A549 (cell line): ENCODE measurements around the gene IMP4. TPM values are rescaled to one million over a fixed set of nuclear protein-coding genes. Genes with fewer than 3 reads are reported as not detected.
A peak's percentile ranks its signal among the peaks of the same experiment; 100 is the strongest.

Source experiments
- BCL3 ChIP-seq: fragments of >200 bp; sonication (Bioruptor Twin); formaldehyde crosslinking; IDR thresholded peaks from 3 replicates; pipeline ENCODE4 v1.6.1; 2016
- CBX2 ChIP-seq: fragments of 200-600 bp; sonication (generic); IDR thresholded peaks from 2 replicates; pipeline ENCODE4 v1.6.1; 2016; ENCODE audit warnings: low read depth, mild to moderate bottlenecking, borderline replicate concordance
- CBX8 ChIP-seq: fragments of 200-600 bp; sonication (generic); IDR thresholded peaks from 2 replicates; pipeline ENCODE4 v1.6.1; 2016
- CEBPB ChIP-seq, 2 experiments: fragments of >200 bp in 1 of 2; sonication (Bioruptor Twin) in 1 of 2; formaldehyde crosslinking in 1 of 2; IDR thresholded peaks; 2 replicates each; pipeline ENCODE4 v1.6.1; 2012 to 2016
- CTCF ChIP-seq: fragments of >200 bp; sonication (Bioruptor Twin); formaldehyde crosslinking; IDR thresholded peaks from 3 replicates; pipeline ENCODE4 v1.5.1; 2016
- EHF ChIP-seq: fragments of 250-450 bp; sonication (Bioruptor Pico); IDR thresholded peaks from 2 replicates; pipeline ENCODE4 v1.5.0; 2020; ENCODE audit warnings: mild to moderate bottlenecking
- EHMT2 ChIP-seq: fragments of 200-600 bp; sonication (generic); IDR thresholded peaks from 2 replicates; pipeline ENCODE4 v1.6.1; 2016; ENCODE audit warnings: antibody characterized with exemption, low read depth, mild to moderate bottlenecking, moderate library complexity
- ESRRA ChIP-seq: fragments of 150-350 bp; IDR thresholded peaks from 2 replicates; pipeline ENCODE4 v1.6.1; 2014; ENCODE audit warnings: mild to moderate bottlenecking, low read length, borderline replicate concordance
- FOSB ChIP-seq: fragments of 250-450 bp; sonication (Bioruptor Pico); IDR thresholded peaks from 2 replicates; pipeline ENCODE4 v1.5.0; 2020; ENCODE audit warnings: mild to moderate bottlenecking, moderate library complexity
- HOXA7 ChIP-seq: fragments of 250-450 bp; sonication (Bioruptor Pico); IDR thresholded peaks from 2 replicates; pipeline ENCODE4 v1.5.0; 2020; ENCODE audit warnings: mild to moderate bottlenecking, moderate library complexity
- JUN ChIP-seq, 2 experiments: fragments of >200 bp; sonication (Bioruptor Twin); formaldehyde crosslinking; IDR thresholded peaks; 2 replicates in 1 of 2; 3 replicates in 1 of 2; pipeline ENCODE4 v1.6.1; 2016 to 2017
- KDM5A ChIP-seq: fragments of 200-600 bp; sonication (generic); IDR thresholded peaks from 2 replicates; pipeline ENCODE4 v1.6.1; 2016; ENCODE audit warnings: antibody characterized with exemption, mild to moderate bottlenecking
- MAFK ChIP-seq: fragments of 450-650 bp; IDR thresholded peaks from 2 replicates; pipeline ENCODE4 v1.6.1; 2014; ENCODE audit not compliant: partially characterized antibody
- POLR2A ChIP-seq: IDR thresholded peaks from 2 replicates; pipeline ENCODE4 v1.6.1; 2012; ENCODE audit warnings: mild to moderate bottlenecking, low read length
- POLR2AphosphoS2 ChIP-seq: conservative IDR thresholded peaks from 2 replicates; pipeline ENCODE4 v1.6.1; 2012; ENCODE audit warnings: low read length, improper control_type of control experiment, inconsistent platforms
- RARB ChIP-seq: fragments of 250-450 bp; sonication (Bioruptor Pico); IDR thresholded peaks from 2 replicates; pipeline ENCODE4 v1.8.0; 2021; ENCODE audit warnings: mild to moderate bottlenecking, moderate library complexity
- RFX5 ChIP-seq: fragments of 450-650 bp; IDR thresholded peaks from 2 replicates; pipeline ENCODE4 v1.7.1; 2014; ENCODE audit warnings: antibody characterized with exemption, mild to moderate bottlenecking, moderate library complexity
- RNF2 ChIP-seq: fragments of 200-600 bp; sonication (generic); IDR thresholded peaks from 2 replicates; pipeline ENCODE4 v1.6.1; 2016; ENCODE audit warnings: low read depth, mild to moderate bottlenecking, antibody characterized with exemption, moderate library complexity, borderline replicate concordance
- SMC3 ChIP-seq: fragments of >200 bp; sonication (Bioruptor Twin); formaldehyde crosslinking; IDR thresholded peaks from 3 replicates; pipeline ENCODE4 v1.6.1; 2018; ENCODE audit warnings: inconsistent platforms
- SREBF2 ChIP-seq: fragments of 450-650 bp; IDR thresholded peaks from 2 replicates; pipeline ENCODE4 v1.6.1; 2014; ENCODE audit warnings: mild to moderate bottlenecking, moderate library complexity
- TFCP2L1 ChIP-seq: fragments of 250-450 bp; sonication (Bioruptor Pico); IDR thresholded peaks from 2 replicates; pipeline ENCODE4 v1.5.0; 2021; ENCODE audit warnings: mild to moderate bottlenecking
- TP53 ChIP-seq: fragments of 250-450 bp; sonication (Bioruptor Pico); IDR thresholded peaks from 2 replicates; pipeline ENCODE4 v1.5.0; 2021; ENCODE audit warnings: mild to moderate bottlenecking, moderate library complexity
- ZFP36 ChIP-seq: fragments of 450-650 bp; IDR thresholded peaks from 2 replicates; pipeline ENCODE4 v1.6.1; 2014; ENCODE audit warnings: borderline replicate concordance; ENCODE audit not compliant: partially characterized antibody
- polyA plus RNA-seq, 4 experiments: library from polyadenylated mRNA; depleted of rRNA in 3 of 4; stranded (reverse); fragments of >200 nt; fragmentation: RNase III in 1 of 4; extraction: RNeasy Plus Mini Kit Qiagen cat#74134 plus additional on column Dnase treatment in 1 of 4; gene quantifications; 2 replicates in 3 of 4; 3 replicates in 1 of 4; pipeline ENCODE4 v1.2.3, GENCODE V29; 2011 to 2017
- TF ChIP-seq, protein P1 (sequence below): fragments of 250-450 bp; sonication (Bioruptor Pico); IDR thresholded peaks from 2 replicates; pipeline ENCODE4 v1.5.0; 2021; ENCODE audit warnings: mild to moderate bottlenecking, moderate library complexity, borderline replicate concordance
- TF ChIP-seq, protein P2 (sequence below): fragments of 450-650 bp; IDR thresholded peaks from 2 replicates; pipeline ENCODE4 v1.6.1; 2014; ENCODE audit warnings: antibody characterized with exemption
- TF ChIP-seq, protein P3 (sequence below): IDR thresholded peaks from 2 replicates; pipeline ENCODE4 v1.6.1; 2012

The IMP4 gene
- polyA plus RNA-seq, 2 of the 4 experiments (the other 2 are of a cell fraction), result 113 to 149 TPM

GRCh38 chr2:130342533-130343275 is at the start of gene IMP4 (continued):
- TF ChIP-seq HOXA7 (CRISPR knock-in tag) (no peak), JUN (IDR thresholded peaks at IDR 0.05) (peak in 1 of 2 experiments; percentile 84), ZFP36 (no peak), EHMT2 (no peak), CBX2 (no peak), MAFK (no peak), RNF2 (no peak), POLR2AphosphoS2 (no peak), BCL3 (no peak; the same call in 2 of the 3 replicates), POLR2A (peak; percentile 76), CEBPB (IDR thresholded peaks at IDR 0.05) (no peak), EHF (CRISPR knock-in tag) (no peak), TP53 (CRISPR knock-in tag) (no peak), CBX8 (no peak), KDM5A (peak; percentile 66), FOSB (CRISPR knock-in tag) (no peak), SREBF2 (no peak), SMC3 (0 out of 3 replicates have a peak, but pooled peaks have one; percentile 19), CTCF (no peak), TFCP2L1 (CRISPR knock-in tag) (no peak), RFX5 (no peak), RARB (CRISPR knock-in tag) (no peak), ESRRA (no peak)
- TF ChIP-seq, protein P1, sequence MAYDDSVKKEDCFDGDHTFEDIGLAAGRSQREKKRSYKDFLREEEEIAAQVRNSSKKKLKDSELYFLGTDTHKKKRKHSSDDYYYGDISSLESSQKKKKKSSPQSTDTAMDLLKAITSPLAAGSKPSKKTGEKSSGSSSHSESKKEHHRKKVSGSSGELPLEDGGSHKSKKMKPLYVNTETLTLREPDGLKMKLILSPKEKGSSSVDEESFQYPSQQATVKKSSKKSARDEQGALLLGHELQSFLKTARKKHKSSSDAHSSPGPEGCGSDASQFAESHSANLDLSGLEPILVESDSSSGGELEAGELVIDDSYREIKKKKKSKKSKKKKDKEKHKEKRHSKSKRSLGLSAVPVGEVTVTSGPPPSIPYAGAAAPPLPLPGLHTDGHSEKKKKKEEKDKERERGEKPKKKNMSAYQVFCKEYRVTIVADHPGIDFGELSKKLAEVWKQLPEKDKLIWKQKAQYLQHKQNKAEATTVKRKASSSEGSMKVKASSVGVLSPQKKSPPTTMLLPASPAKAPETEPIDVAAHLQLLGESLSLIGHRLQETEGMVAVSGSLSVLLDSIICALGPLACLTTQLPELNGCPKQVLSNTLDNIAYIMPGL (CRISPR knock-in tag), result 0 out of 2 replicates have a peak, but pooled peaks have one; percentile 31
- TF ChIP-seq, protein P2, sequence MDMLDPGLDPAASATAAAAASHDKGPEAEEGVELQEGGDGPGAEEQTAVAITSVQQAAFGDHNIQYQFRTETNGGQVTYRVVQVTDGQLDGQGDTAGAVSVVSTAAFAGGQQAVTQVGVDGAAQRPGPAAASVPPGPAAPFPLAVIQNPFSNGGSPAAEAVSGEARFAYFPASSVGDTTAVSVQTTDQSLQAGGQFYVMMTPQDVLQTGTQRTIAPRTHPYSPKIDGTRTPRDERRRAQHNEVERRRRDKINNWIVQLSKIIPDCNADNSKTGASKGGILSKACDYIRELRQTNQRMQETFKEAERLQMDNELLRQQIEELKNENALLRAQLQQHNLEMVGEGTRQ, result peak; percentile 94
- TF ChIP-seq, protein P3, sequence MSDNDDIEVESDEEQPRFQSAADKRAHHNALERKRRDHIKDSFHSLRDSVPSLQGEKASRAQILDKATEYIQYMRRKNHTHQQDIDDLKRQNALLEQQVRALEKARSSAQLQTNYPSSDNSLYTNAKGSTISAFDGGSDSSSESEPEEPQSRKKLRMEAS, result peak; percentile 98
- TF ChIP-seq, all 56 proteins: peak for 12
